Psoas muscle (tissue), 8 donors: Measurements from ENCODE around the gene GCAT. TPM values are rescaled to one million over a fixed set of nuclear protein-coding genes. Genes with fewer than 3 reads are reported as not detected.

Experiments
- ATAC-seq, 4 donors: fragments of 200-7000 bp; cut with Tn5 transposase; one replicate each; pipeline ENCODE4 v1.9.1; 2020; ENCODE audit warnings: moderate library complexity in 3 of 4, mild to moderate bottlenecking in 2 of 4
- DNase-seq, 2 donors: peaks; one replicate each; pipeline ENCODE4 v3.0.0-alpha.2; 2020
- H3K27ac ChIP-seq: fragments of 200-600 bp; one replicate; pipeline ENCODE4 v1.8.0; 2022
- H3K27me3 ChIP-seq, 3 donors: fragments of 200-600 bp in 1 of 3; one replicate each; pipeline versions ENCODE4 v1.6.1 to v1.8.0; 2013 to 2022; ENCODE audit warnings: low read length in 2 of 3, mild to moderate bottlenecking in 2 of 3, moderate library complexity in 1 of 3; ENCODE audit not compliant: insufficient read depth in 3 of 3
- H3K36me3 ChIP-seq, 2 donors: fragments of 200-600 bp in 1 of 2; one replicate each; pipeline versions ENCODE4 v1.6.1 to v1.8.0; 2013 to 2022; ENCODE audit warnings: low read depth in 1 of 2, mild to moderate bottlenecking in 1 of 2, moderate library complexity in 1 of 2; ENCODE audit not compliant: insufficient read depth in 1 of 2
- H3K4me1 ChIP-seq: fragments of 200-600 bp; one replicate; pipeline ENCODE4 v1.8.0; 2022
- H3K4me3 ChIP-seq: fragments of 200-600 bp; one replicate; pipeline ENCODE4 v1.8.0; 2022; ENCODE audit warnings: mild to moderate bottlenecking
- H3K9me3 ChIP-seq: fragments of 200-600 bp; one replicate; pipeline ENCODE4 v1.8.0; 2022
- CTCF ChIP-seq: fragments of 200-600 bp; IDR thresholded peaks from one replicate; pipeline ENCODE4 v1.8.0; 2022; ENCODE audit warnings: antibody characterized with exemption
- WGBS, 3 donors: extraction: QIAGEN DNeasy Blood & Tissue Kit; methylation state at CpG; one replicate each; pipeline versions ENCODE4 v1.1.6 to v1.1.7; 2013; 5-methylcytosine and 5-hydroxymethylcytosine counted together
- intact Hi-C, 2 donors: fragments of 100-400 bp; cut with DNase I; formaldehyde crosslinking; loops; one replicate each; pipeline versions ENCODE4 v1.11.0 to v1.14.2; 2022
- polyA plus RNA-seq, 3 donors: library from polyadenylated mRNA; stranded (reverse); fragments of 200-250 nt; gene quantifications; one replicate each; pipeline ENCODE4 v1.2.3, GENCODE V29; 2013
- total RNA-seq, 4 donors: library from RNA; stranded (reverse); fragmentation: NEBNext Ultra II Directional in 2 of 4; extraction: Animal tissue kit (Norgen Biotek cat#: 25700) in 2 of 4; gene quantifications; one replicate each; pipeline versions ENCODE4 v1.2.1 to v1.2.4, GENCODE V29; 2021 to 2023
- donor health status: healthy with polysubstance abuse.
- donor health status: DM: no; HTN: no; CAD: no; lungs with moderate emphysema.
- donor health status: Bipolar disorder and iron deficiency.
- donor health status: healthy.
- donor health status: DM: yes; HTN: yes; CAD: no.
- donor health status: DM: no; HTN: no; CAD: no.
- donor health status: DM: no; HTN: no; CAD: no.
- donor health status: DM: yes; HTN: yes; CAD: no.

GCAT gene
- total and polyA plus RNA-seq, 7 donors = 5.4 to 19.2 (median 8.3) TPM

- Histone ChIP-seq H3K27me3 (peaks cover 0 to 17% (median 4%) of the 10 kb centered on the region in 3 donors), H3K9me3 (no peaks in the 10 kb centered on the region), H3K27ac (no peak overlapping the region), H3K36me3 (no peaks in the 10 kb centered on the region), H3K4me1 (no peaks in the 10 kb centered on the region), H3K4me3 (no peak overlapping the region)
- DNase-seq (no peak), ATAC-seq (peak in 1 of 4 donors; percentile 45)
- 64 to 68% (median 66%) methylated on average over 11 of the region's 11 CpGs for WGBS, 3 donors
- TF ChIP-seq CTCF = no peak
- intact Hi-C loops = no loop called here
These were observed 22.8 kb upstream of the GCAT start for GRCh38 chr22:37784829-37785495.

GRCh38 chr22:37790234-37790633 is 17.5 kb upstream of the GCAT start:
- Histone ChIP-seq H3K36me3 (no peaks in the 10 kb centered on the region), H3K4me1 (no peaks in the 10 kb centered on the region), H3K9me3 (no peaks in the 10 kb centered on the region), H3K27me3 (peaks cover 0 to 2% (median 0%) of the 10 kb centered on the region in 3 donors), H3K4me3 (no peak overlapping the region), H3K27ac (no peak overlapping the region)
- intact Hi-C loops = loop anchor here in 1 of 2 donors (5.0 kb wide), 1 partner anchor 148 kb away; no protein-coding TSS in a partner anchor
- no peak for TF ChIP-seq CTCF
- DNase-seq (no peak), ATAC-seq (no peak)
- 53 to 63% (median 57%) methylated on average over 2 of the region's 2 CpGs for WGBS, 3 donors

DNA sequence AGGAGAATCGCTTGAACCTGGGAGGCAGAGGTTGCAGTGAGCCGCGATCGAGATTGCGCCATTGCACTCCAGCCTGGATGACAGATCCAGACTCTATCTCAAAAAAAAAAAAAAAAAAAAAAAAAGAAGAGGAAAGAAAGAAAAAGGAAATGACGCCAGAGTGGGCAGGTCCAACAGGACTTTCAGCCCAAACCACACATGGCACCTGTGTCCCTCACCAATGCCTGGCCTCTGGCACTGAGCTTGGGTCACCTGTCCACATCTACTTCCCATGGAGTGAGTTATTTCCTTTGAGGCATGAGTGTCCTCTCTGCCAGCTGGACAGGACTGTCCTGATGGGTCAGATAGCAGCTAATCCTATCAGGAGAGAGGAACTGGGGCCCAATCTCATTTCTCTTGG is 15.2 kb upstream of the GCAT start:
- no peaks in the 10 kb centered on the region for H3K36me3 ChIP-seq
- peak in 1 of 4 donors; percentile 22 for ATAC-seq
- intact Hi-C loops = loop anchor here in 1 of 2 donors (5.0 kb wide), 1 partner anchor 150 kb away; no protein-coding TSS in a partner anchor
- WGBS, 3 donors = 92 to 98% (median 93%) methylated on average over 6 of the region's 6 CpGs
- no peaks in the 10 kb centered on the region for H3K4me1 ChIP-seq
- H3K27ac ChIP-seq = no peak overlapping the region
- no peaks in the 10 kb centered on the region for H3K9me3 ChIP-seq
- no peaks in the 10 kb centered on the region for H3K27me3 ChIP-seq
- no peak for TF ChIP-seq CTCF
- H3K4me3 ChIP-seq = no peak overlapping the region
- no peak for DNase-seq

GRCh38 chr22:37794376-37794775 is 13.4 kb upstream of the GCAT start:
- intact Hi-C loops = loop anchor here in 1 of 2 donors (5.0 kb wide), 1 partner anchor 152 kb away; no protein-coding TSS in a partner anchor
- 66 to 73% (median 72%) methylated on average over 2 of the region's 2 CpGs for WGBS, 3 donors

More at GRCh38 chr22:37794376-37794775, 13.4 kb upstream of the GCAT start:
- H3K4me1 ChIP-seq = no peaks in the 10 kb centered on the region
- ATAC-seq (no peak), DNase-seq (no peak)
- H3K27ac ChIP-seq = no peak overlapping the region
- no peaks in the 10 kb centered on the region for H3K36me3 ChIP-seq
- TF ChIP-seq CTCF = no peak
- no peaks in the 10 kb centered on the region for H3K27me3 ChIP-seq
- no peak overlapping the region for H3K4me3 ChIP-seq
- H3K9me3 ChIP-seq = no peaks in the 10 kb centered on the region
